Neural cell (in vitro differentiated cells): ENCODE measurements around the gene PPHLN1.

Experiments used
- CTCF ChIP-seq: fragments of 450-650 bp; IDR thresholded peaks from 2 replicates; pipeline ENCODE4 v1.5.1; 2014; ENCODE audit warnings: antibody characterized with exemption, mild to moderate bottlenecking, moderate library complexity; ENCODE audit not compliant: poor library complexity, severe bottlenecking
- MXI1 ChIP-seq: fragments of 450-650 bp; conservative IDR thresholded peaks from 2 replicates; pipeline ENCODE4 v1.6.1; 2014; ENCODE audit warnings: antibody characterized with exemption, mild to moderate bottlenecking; ENCODE audit not compliant: poor library complexity, severe bottlenecking
- RAD21 ChIP-seq: fragments of 450-650 bp; conservative IDR thresholded peaks from 2 replicates; pipeline ENCODE4 v1.6.1; 2014; ENCODE audit warnings: antibody characterized with exemption, mild to moderate bottlenecking, moderate library complexity
- TAF1 ChIP-seq: IDR thresholded peaks from 2 replicates; pipeline ENCODE4 v1.6.1; 2012; ENCODE audit warnings: low read depth

GRCh38 chr12:42361909-42362646, 36.1 kb downstream of the PPHLN1 start:
- TF ChIP-seq MXI1 (no peak), TAF1 (no peak), CTCF (no peak), RAD21 (no peak)
